SK-N-SH (cell line): ENCODE data around the gene DUXB. TPM values are rescaled to one million over a fixed set of nuclear protein-coding genes. Genes with fewer than 3 reads are reported as not detected.

ENCODE experiments used
- CTCF ChIA-PET: fragments of 300-600, 350-600 bp; formaldehyde crosslinking; extraction: SDS; loops from one replicate; lab custom pipeline; 2021; lab: Yijun Ruan, JAX
- POLR2A ChIA-PET: fragments of 350-600 bp; sonication (Branson Sonifier 250); formaldehyde crosslinking; extraction: SDS; loops from one replicate; lab custom pipeline; 2020; ENCODE audit warnings: antibody characterized with exemption, inconsistent platforms; lab: Yijun Ruan, JAX
- DNase-seq: peaks from one replicate; pipeline ENCODE4 v3.0.0; 2012
- H2AFZ ChIP-seq: fragments of 200-600 bp; sonication (generic); 2 replicates; pipeline ENCODE4 v1.8.1; 2016; ENCODE audit warnings: antibody characterized with exemption, mild to moderate bottlenecking, low read depth
- H3F3A ChIP-seq: fragments of 200-600 bp; sonication (generic); replicated peaks from 2 replicates; pipeline ENCODE3; 2016; ENCODE audit warnings: antibody characterized with exemption, mild to moderate bottlenecking; ENCODE audit not compliant: insufficient read depth
- H3K27ac ChIP-seq, 2 experiments: fragments of 200-500 bp in 1 of 2; fragments of 200-600 bp in 1 of 2; sonication (Bioruptor generic) in 1 of 2; sonication (generic), shearing (Covaris generic) in 1 of 2; 2 replicates each; pipeline versions ENCODE4 v1.5.1 to v1.6.1; 2014 to 2016; ENCODE audit warnings: low read depth in 2 of 2, inconsistent platforms in 1 of 2, low read length in 1 of 2, mild to moderate bottlenecking in 1 of 2, mixed read lengths in 1 of 2
- H3K27me3 ChIP-seq: fragments of 200-600 bp; sonication (generic), shearing (Covaris generic); 2 replicates; pipeline ENCODE4 v1.6.1; 2016; ENCODE audit warnings: mixed run types; ENCODE audit not compliant: insufficient read depth
- H3K36me3 ChIP-seq, 2 experiments: fragments of 200-500 bp in 1 of 2; fragments of 200-600 bp in 1 of 2; sonication (Bioruptor generic) in 1 of 2; sonication (generic) in 1 of 2; replicated peaks in 1 of 2; 2 replicates each; pipeline versions ENCODE3 to v1.5.1; 2014 to 2016; ENCODE audit warnings: low read length in 1 of 2, mild to moderate bottlenecking in 1 of 2; ENCODE audit not compliant: insufficient read depth in 2 of 2, control insufficient read depth in 1 of 2
- H3K4me1 ChIP-seq, 2 experiments: fragments of 200-500 bp in 1 of 2; fragments of 200-600 bp in 1 of 2; sonication (Bioruptor generic) in 1 of 2; sonication (generic), shearing (Covaris generic) in 1 of 2; 2 replicates each; pipeline versions ENCODE4 v1.5.1 to v1.6.1; 2014 to 2016; ENCODE audit warnings: low read depth in 1 of 2, low read length in 1 of 2, mixed run types in 1 of 2; ENCODE audit not compliant: insufficient read depth in 2 of 2, control insufficient read depth in 1 of 2
- H3K4me2 ChIP-seq: fragments of 200-600 bp; sonication (generic), shearing (Covaris generic); 2 replicates; pipeline ENCODE4 v1.6.1; 2017; ENCODE audit warnings: mixed run types
- H3K4me3 ChIP-seq, 2 experiments: fragments of 200-500 bp in 1 of 2; fragments of 200-600 bp in 1 of 2; sonication (Bioruptor generic) in 1 of 2; sonication (generic), shearing (Covaris generic) in 1 of 2; 2 replicates each; pipeline versions ENCODE4 v1.5.1 to v1.8.1; 2014 to 2016; ENCODE audit warnings: low read depth in 2 of 2, inconsistent platforms in 1 of 2, low read length in 1 of 2, mild to moderate bottlenecking in 1 of 2, mixed read lengths in 1 of 2, moderate library complexity in 1 of 2
- H3K79me2 ChIP-seq: fragments of 200-600 bp; sonication (generic); 2 replicates; pipeline ENCODE4 v1.8.1; 2017; ENCODE audit warnings: mild to moderate bottlenecking; ENCODE audit not compliant: insufficient read depth
- H3K9ac ChIP-seq: fragments of 200-600 bp; sonication (generic); 2 replicates; pipeline ENCODE4 v1.6.1; 2017; ENCODE audit warnings: mixed run types
- H3K9me2 ChIP-seq: fragments of 200-600 bp; sonication (generic); 2 replicates; pipeline ENCODE4 v1.6.1; 2017; ENCODE audit warnings: mixed run types
- H3K9me3 ChIP-seq: fragments of 200-600 bp; sonication (generic); 2 replicates; pipeline ENCODE4 v1.6.1; 2017; ENCODE audit warnings: mixed run types, mild to moderate bottlenecking, moderate library complexity
- H4K20me1 ChIP-seq: fragments of 200-600 bp; sonication (generic); 2 replicates; pipeline ENCODE4 v1.6.1; 2017; ENCODE audit warnings: mild to moderate bottlenecking, mixed run types; ENCODE audit not compliant: insufficient read depth
- CHD2 ChIP-seq: fragments of 150-350 bp; IDR thresholded peaks from 2 replicates; pipeline ENCODE4 v1.6.1; 2018; ENCODE audit warnings: low read length; ENCODE audit not compliant: partially characterized antibody
- ELF1 ChIP-seq: IDR thresholded peaks from 2 replicates; pipeline ENCODE4 v1.4.0; 2012
- EP300 ChIP-seq, 2 experiments: IDR thresholded peaks; 2 replicates each; pipeline versions ENCODE4 v1.4.0 to v1.6.1; 2012; ENCODE audit warnings: borderline replicate concordance in 1 of 2, low read depth in 1 of 2, low read length in 1 of 2
- FOSL2 ChIP-seq: IDR thresholded peaks from 2 replicates; pipeline ENCODE4 v1.4.0; 2012; ENCODE audit warnings: low read depth, mild to moderate bottlenecking, moderate library complexity, borderline replicate concordance
- FOXJ3 ChIP-seq: sonication (generic); formaldehyde crosslinking; IDR thresholded peaks from 2 replicates; pipeline ENCODE4 v1.5.1; 2020; ENCODE audit warnings: mild to moderate bottlenecking, missing genetic modification reagents
- FOXM1 ChIP-seq: IDR thresholded peaks from 2 replicates; pipeline ENCODE4 v1.4.0; 2012; ENCODE audit warnings: low read depth, mild to moderate bottlenecking
- JUND ChIP-seq: IDR thresholded peaks from 2 replicates; pipeline ENCODE4 v1.4.0; 2012
- MEF2A ChIP-seq: IDR thresholded peaks from 2 replicates; pipeline ENCODE4 v1.4.0; 2012; ENCODE audit warnings: low read depth, borderline replicate concordance
- RFX5 ChIP-seq: IDR thresholded peaks from 2 replicates; pipeline ENCODE4 v1.6.1; 2012; ENCODE audit warnings: mild to moderate bottlenecking, improper control_type of control experiment, low read length
- RXRA ChIP-seq: IDR thresholded peaks from 2 replicates; pipeline ENCODE4 v1.4.0; 2012; ENCODE audit warnings: low read depth, mild to moderate bottlenecking, borderline replicate concordance
- SMC3 ChIP-seq: IDR thresholded peaks from 2 replicates; pipeline ENCODE4 v1.6.1; 2012; ENCODE audit warnings: low read depth, low read length, improper control_type of control experiment
- TCF12 ChIP-seq: IDR thresholded peaks from 2 replicates; pipeline ENCODE4 v1.4.0; 2012
- WGBS: methylation state at CpG from one replicate; pipeline ENCODE4 v1.1.6; 2017; ENCODE audit warnings: low lambda C conversion rate; 5-methylcytosine and 5-hydroxymethylcytosine counted together
- polyA plus RNA-seq, 3 experiments: library from polyadenylated mRNA; depleted of rRNA; stranded (reverse); fragments of >200 nt; gene quantifications; 2 replicates each; pipeline ENCODE4 v1.2.3, GENCODE V29; 2012
- TF ChIP-seq, protein P1 (sequence below): fragments of 200-600 bp; sonication (generic); IDR thresholded peaks from 2 replicates; pipeline ENCODE4 v1.6.1; 2017; ENCODE audit warnings: antibody characterized with exemption, mild to moderate bottlenecking, moderate library complexity
- TF ChIP-seq, protein P2 (sequence below): IDR thresholded peaks from 2 replicates; pipeline ENCODE4 v1.4.0; 2012; ENCODE audit warnings: low read depth
- TF ChIP-seq, protein P3 (sequence below): IDR thresholded peaks from 2 replicates; pipeline ENCODE4 v1.6.1; 2012; ENCODE audit warnings: mild to moderate bottlenecking, low read depth, low read length, moderate library complexity
- TF ChIP-seq, protein P4 (sequence below): IDR thresholded peaks from 2 replicates; pipeline ENCODE4; 2012

DUXB gene
- polyA plus RNA-seq, 1 of the 3 experiments (the other 2 are of a cell fraction), result not detected

DNA sequence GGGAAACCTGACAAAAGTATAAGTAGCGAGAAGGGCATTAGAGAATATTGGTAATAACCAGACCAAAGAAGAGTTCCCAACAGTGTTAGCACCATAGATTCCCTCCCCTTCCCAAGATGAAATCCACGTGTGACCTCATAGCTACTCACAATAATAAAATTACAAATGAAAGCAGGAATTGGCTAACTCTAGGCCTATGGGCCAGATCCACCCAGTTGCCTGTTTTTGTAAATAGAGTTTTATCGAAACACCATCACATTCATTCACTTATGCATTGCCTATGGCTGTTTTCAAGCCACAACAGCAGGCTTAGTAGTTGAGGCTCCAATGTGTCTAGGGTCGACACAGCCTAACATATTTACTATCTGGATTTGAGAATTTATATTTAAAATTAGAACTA is 17.2 kb upstream of the DUXB start:
- H3F3A ChIP-seq, result no peaks in the 10 kb centered on the region
- 24% methylated on average over 4 of the region's 4 CpGs for WGBS
- no peak for TF ChIP-seq EP300 (IDR thresholded peaks at IDR 0.05; ENCODE audit: borderline replicate concordance in 1 of 2, low read depth in 1 of 2, low read length in 1 of 2)
- TF ChIP-seq MEF2A, result no peak
- TF ChIP-seq, protein P1, sequence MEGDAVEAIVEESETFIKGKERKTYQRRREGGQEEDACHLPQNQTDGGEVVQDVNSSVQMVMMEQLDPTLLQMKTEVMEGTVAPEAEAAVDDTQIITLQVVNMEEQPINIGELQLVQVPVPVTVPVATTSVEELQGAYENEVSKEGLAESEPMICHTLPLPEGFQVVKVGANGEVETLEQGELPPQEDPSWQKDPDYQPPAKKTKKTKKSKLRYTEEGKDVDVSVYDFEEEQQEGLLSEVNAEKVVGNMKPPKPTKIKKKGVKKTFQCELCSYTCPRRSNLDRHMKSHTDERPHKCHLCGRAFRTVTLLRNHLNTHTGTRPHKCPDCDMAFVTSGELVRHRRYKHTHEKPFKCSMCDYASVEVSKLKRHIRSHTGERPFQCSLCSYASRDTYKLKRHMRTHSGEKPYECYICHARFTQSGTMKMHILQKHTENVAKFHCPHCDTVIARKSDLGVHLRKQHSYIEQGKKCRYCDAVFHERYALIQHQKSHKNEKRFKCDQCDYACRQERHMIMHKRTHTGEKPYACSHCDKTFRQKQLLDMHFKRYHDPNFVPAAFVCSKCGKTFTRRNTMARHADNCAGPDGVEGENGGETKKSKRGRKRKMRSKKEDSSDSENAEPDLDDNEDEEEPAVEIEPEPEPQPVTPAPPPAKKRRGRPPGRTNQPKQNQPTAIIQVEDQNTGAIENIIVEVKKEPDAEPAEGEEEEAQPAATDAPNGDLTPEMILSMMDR, result no peak
- H3K9me3 ChIP-seq, result no peaks in the 10 kb centered on the region
- H2AFZ ChIP-seq, result no peak overlapping the region
- H3K27ac ChIP-seq, result no peak overlapping the region
- no peaks in the 10 kb centered on the region for H3K36me3 ChIP-seq
- no peaks in the 10 kb centered on the region for H3K79me2 ChIP-seq
- no peaks in the 10 kb centered on the region for H3K27me3 ChIP-seq
- CTCF ChIA-PET, result interaction anchor here (0.7 kb wide), 1 partner anchor 98 kb away, joined by 3 read pairs; no protein-coding TSS in a partner anchor
- POLR2A ChIA-PET, result no interaction called here
- H4K20me1 ChIP-seq, result no peaks in the 10 kb centered on the region
- no peaks in the 10 kb centered on the region for H3K4me1 ChIP-seq
- H3K9me2 ChIP-seq, result no peaks in the 10 kb centered on the region
- DNase-seq, result no peak
- H3K4me3 ChIP-seq, result no peak overlapping the region
- no peak overlapping the region for H3K4me2 ChIP-seq
- no peak overlapping the region for H3K9ac ChIP-seq

DNA sequence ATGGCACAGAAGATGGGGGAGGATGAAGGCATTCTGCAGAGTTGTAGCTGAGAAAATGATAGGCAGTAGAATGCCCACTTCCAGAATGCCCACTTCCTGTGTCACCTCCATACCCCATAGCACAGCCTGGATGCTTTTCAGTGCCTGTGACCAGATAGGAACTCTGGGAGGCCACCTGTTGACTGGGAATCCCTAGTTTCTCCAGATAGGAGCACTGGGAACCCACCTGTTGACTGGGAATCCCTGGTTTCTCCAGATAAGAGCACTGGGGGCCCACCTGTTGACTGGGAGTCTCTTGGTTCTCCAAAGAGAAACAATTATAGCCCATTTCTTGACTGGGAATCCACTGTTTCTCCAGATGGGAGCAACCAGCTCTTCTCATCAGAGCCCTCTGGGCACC is 13.4 kb upstream of the DUXB start:
- ChIA-PET CTCF (no interaction called here), POLR2A (no interaction called here)
- no peaks in the 10 kb centered on the region for H3F3A ChIP-seq
- no peaks in the 10 kb centered on the region for H4K20me1 ChIP-seq
- H3K27me3 ChIP-seq, result no peaks in the 10 kb centered on the region
- H3K27ac ChIP-seq, result no peak overlapping the region
- H3K36me3 ChIP-seq, result no peaks in the 10 kb centered on the region
- peaks cover 4% of the 10 kb centered on the region; the same call in 1 of the 2 replicates for H3K9me3 ChIP-seq
- H3K4me2 ChIP-seq, result no peak overlapping the region
- H3K4me3 ChIP-seq, result no peak overlapping the region
- DNase-seq, result no peak
- no peaks in the 10 kb centered on the region for H3K79me2 ChIP-seq
- no peaks in the 10 kb centered on the region for H3K4me1 ChIP-seq
- H3K9ac ChIP-seq, result no peak overlapping the region
- TF ChIP-seq JUND (no peak), CHD2 (no peak), SMC3 (no peak), FOXM1 (no peak), RXRA (no peak), TCF12 (no peak), FOXJ3 (CRISPR knock-in tag) (no peak), FOSL2 (no peak), RFX5 (no peak), ELF1 (no peak), EP300 (IDR thresholded peaks at IDR 0.05; ENCODE audit: borderline replicate concordance in 1 of 2, low read depth in 1 of 2, low read length in 1 of 2) (no peak), MEF2A (no peak)
- TF ChIP-seq, protein P2, sequence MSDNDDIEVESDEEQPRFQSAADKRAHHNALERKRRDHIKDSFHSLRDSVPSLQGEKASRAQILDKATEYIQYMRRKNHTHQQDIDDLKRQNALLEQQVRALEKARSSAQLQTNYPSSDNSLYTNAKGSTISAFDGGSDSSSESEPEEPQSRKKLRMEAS, result no peak
- TF ChIP-seq, protein P3, sequence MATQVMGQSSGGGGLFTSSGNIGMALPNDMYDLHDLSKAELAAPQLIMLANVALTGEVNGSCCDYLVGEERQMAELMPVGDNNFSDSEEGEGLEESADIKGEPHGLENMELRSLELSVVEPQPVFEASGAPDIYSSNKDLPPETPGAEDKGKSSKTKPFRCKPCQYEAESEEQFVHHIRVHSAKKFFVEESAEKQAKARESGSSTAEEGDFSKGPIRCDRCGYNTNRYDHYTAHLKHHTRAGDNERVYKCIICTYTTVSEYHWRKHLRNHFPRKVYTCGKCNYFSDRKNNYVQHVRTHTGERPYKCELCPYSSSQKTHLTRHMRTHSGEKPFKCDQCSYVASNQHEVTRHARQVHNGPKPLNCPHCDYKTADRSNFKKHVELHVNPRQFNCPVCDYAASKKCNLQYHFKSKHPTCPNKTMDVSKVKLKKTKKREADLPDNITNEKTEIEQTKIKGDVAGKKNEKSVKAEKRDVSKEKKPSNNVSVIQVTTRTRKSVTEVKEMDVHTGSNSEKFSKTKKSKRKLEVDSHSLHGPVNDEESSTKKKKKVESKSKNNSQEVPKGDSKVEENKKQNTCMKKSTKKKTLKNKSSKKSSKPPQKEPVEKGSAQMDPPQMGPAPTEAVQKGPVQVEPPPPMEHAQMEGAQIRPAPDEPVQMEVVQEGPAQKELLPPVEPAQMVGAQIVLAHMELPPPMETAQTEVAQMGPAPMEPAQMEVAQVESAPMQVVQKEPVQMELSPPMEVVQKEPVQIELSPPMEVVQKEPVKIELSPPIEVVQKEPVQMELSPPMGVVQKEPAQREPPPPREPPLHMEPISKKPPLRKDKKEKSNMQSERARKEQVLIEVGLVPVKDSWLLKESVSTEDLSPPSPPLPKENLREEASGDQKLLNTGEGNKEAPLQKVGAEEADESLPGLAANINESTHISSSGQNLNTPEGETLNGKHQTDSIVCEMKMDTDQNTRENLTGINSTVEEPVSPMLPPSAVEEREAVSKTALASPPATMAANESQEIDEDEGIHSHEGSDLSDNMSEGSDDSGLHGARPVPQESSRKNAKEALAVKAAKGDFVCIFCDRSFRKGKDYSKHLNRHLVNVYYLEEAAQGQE, result no peak
- TF ChIP-seq, protein P4, sequence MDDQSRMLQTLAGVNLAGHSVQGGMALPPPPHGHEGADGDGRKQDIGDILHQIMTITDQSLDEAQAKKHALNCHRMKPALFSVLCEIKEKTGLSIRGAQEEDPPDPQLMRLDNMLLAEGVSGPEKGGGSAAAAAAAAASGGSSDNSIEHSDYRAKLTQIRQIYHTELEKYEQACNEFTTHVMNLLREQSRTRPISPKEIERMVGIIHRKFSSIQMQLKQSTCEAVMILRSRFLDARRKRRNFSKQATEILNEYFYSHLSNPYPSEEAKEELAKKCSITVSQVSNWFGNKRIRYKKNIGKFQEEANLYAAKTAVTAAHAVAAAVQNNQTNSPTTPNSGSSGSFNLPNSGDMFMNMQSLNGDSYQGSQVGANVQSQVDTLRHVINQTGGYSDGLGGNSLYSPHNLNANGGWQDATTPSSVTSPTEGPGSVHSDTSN, result no peak
- TF ChIP-seq, protein P1, result no peak
- no peaks in the 10 kb centered on the region for H3K9me2 ChIP-seq
- no peak overlapping the region for H2AFZ ChIP-seq
